ENCODE measurements around the gene MRPL50. TPM values are rescaled to one million over a fixed set of nuclear protein-coding genes. Genes with fewer than 3 reads are reported as not detected.

Gene MRPL50
- total and polyA plus RNA-seq, 2 experiments from 2014 or later: 25.5 to 59.0 TPM

GRCh38 chr9:101400120-101400519, 1.7 kb upstream of the MRPL50 start:
- H2AFZ ChIP-seq: no peak overlapping the region
- no peak for ATAC-seq
- H3K4me3 ChIP-seq: peak overlapping the region; percentile 78; the same call in 1 of the 2 replicates
- peak overlapping the region; percentile 53 for H3K4me3 Mint-ChIP-seq
- H3F3A ChIP-seq (replicated peaks; ENCODE audit: low read depth): no peaks in the 10 kb centered on the region
- peaks cover 12% of the 10 kb centered on the region; the same call in 1 of the 2 replicates for H3K4me1 ChIP-seq (ENCODE audit: insufficient read depth)
- 0 out of 2 replicates have a peak, but pooled peaks cover 2% of the 10 kb centered on the region for H3K9me2 ChIP-seq (ENCODE audit: insufficient read depth)
- TF ChIP-seq NANOG (IDR thresholded peaks at IDR 0.05; ENCODE audit: borderline replicate concordance) (no peak), POLR2AphosphoS5 (IDR thresholded peaks at IDR 0.05; ENCODE audit: low read depth) (no peak), EZH2 (IDR thresholded peaks at IDR 0.05; ENCODE audit: low read depth, unreplicated experiment) (no peak), STAT1 (IDR thresholded peaks at IDR 0.05; ENCODE audit: unreplicated experiment) (no peak), ETS1 (IDR thresholded peaks at IDR 0.05) (no peak), ZNF462 (CRISPR knock-in tag; IDR thresholded peaks at IDR 0.05) (no peak), CREB1 (CRISPR knock-in tag; IDR thresholded peaks at IDR 0.05; ENCODE audit: low read depth) (no peak), EZH2phosphoT487 (IDR thresholded peaks at IDR 0.05; ENCODE audit: unreplicated experiment) (no peak), ZNF114 (CRISPR knock-in tag; IDR thresholded peaks at IDR 0.05) (no peak), ZNF331 (CRISPR knock-in tag; IDR thresholded peaks at IDR 0.05; ENCODE audit: low read depth) (no peak), JUNB (IDR thresholded peaks at IDR 0.05; ENCODE audit: unreplicated experiment) (no peak), REST (IDR thresholded peaks at IDR 0.05; ENCODE audit: unreplicated experiment) (no peak)
- TF ChIP-seq, protein P1, sequence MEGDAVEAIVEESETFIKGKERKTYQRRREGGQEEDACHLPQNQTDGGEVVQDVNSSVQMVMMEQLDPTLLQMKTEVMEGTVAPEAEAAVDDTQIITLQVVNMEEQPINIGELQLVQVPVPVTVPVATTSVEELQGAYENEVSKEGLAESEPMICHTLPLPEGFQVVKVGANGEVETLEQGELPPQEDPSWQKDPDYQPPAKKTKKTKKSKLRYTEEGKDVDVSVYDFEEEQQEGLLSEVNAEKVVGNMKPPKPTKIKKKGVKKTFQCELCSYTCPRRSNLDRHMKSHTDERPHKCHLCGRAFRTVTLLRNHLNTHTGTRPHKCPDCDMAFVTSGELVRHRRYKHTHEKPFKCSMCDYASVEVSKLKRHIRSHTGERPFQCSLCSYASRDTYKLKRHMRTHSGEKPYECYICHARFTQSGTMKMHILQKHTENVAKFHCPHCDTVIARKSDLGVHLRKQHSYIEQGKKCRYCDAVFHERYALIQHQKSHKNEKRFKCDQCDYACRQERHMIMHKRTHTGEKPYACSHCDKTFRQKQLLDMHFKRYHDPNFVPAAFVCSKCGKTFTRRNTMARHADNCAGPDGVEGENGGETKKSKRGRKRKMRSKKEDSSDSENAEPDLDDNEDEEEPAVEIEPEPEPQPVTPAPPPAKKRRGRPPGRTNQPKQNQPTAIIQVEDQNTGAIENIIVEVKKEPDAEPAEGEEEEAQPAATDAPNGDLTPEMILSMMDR (conservative IDR thresholded peaks at IDR 0.05; ENCODE audit: low read depth in 2 of 2): no peak
- H3K36me3 ChIP-seq (ENCODE audit: insufficient read depth): peaks cover 35% of the 10 kb centered on the region; the same call in 1 of the 2 replicates
- H3K79me2 ChIP-seq (replicated peaks; ENCODE audit: insufficient read depth): peaks cover 48% of the 10 kb centered on the region
- H3K4me1 Mint-ChIP-seq: peaks cover 5% of the 10 kb centered on the region
- no peak for DNase-seq (ENCODE audit: low spot score)
- H3K27me3 ChIP-seq (ENCODE audit: insufficient read depth): no peaks in the 10 kb centered on the region
- no peak overlapping the region for H3K27ac Mint-ChIP-seq
- peaks cover 5% of the 10 kb centered on the region for H3K9me3 Mint-ChIP-seq
- H3K4me2 ChIP-seq: 0 out of 2 replicates have a peak overlapping the region, but pooled peaks have one; percentile 91
- peaks cover 74% of the 10 kb centered on the region for H3K36me3 Mint-ChIP-seq (ENCODE audit: low read depth)
- peaks cover 3% of the 10 kb centered on the region for H4K20me1 ChIP-seq (replicated peaks; ENCODE audit: insufficient read depth)
- peaks cover 4% of the 10 kb centered on the region for H3K27me3 Mint-ChIP-seq (ENCODE audit: insufficient read depth, low read depth, poor library complexity)
- H3K27ac ChIP-seq (ENCODE audit: low read depth): no peak overlapping the region

Measured in GM23338 (cell line).